ENCODE measurements around the gene PRPSAP1.
"Not testable (repeated sequence)": the region's sequence is repeated elsewhere in the genome, so short reads cannot be mapped to it uniquely, and the experiment has no call there.

The PRPSAP1 gene

DNA sequence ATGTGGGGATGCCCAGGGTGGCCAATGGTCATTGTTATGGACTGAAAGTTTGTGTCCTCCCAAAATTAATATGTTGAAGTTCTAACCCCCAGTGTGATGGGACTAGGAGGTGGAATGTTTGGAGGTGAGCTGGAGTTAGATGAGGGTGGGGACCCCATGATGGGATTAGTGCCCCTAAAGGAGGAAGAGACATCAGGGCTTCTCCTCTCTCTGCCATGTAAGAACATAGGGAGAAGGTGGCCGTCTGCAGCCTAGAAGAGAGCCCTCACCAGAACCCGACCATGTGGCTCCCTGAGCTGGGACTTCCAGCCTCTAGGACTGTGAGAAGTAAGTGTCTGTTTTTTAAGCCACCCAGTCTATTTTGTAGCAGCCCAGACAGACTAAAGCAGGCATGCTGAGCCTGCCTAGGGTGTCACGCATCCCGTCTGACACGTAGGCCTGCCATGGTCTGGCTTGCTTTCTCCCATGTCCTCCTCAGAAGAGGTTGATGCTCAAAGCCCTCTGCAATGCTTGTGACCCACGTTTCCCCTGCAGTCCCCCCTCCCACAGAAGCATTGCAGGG lies 4.0 kb upstream of the PRPSAP1 start:
- no peak for DNase-seq

DNA sequence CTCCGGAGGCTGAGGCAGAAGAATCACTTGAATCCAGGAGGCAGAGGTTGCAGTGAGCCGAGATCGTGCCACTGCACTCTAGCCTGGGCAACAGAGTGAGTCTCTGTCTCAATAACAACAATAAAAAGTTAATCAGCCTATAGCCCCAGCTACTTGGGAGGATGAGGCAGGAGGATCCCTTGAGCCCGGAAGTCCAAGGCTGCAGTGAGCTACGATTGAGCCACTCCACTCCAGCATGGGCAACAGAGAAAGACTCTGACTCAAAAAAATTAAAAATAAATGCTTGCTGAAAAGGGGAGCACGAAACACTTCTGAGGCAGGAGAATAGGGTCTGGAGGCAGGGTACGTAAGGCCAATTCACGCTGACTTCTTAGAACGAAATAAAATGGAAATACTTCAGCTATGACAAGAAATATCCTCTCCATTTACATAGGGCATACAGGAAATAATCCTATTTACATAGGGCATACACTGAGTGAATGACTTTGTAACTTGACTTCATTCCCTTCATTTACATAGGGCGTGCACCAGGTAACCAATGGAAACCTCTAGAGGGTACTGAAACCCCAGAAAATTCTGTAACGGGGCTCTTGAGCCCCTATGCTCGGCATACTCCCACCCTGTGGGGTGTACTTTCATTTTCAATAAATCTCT lies 3.2 kb upstream of the PRPSAP1 start:
- DNase-seq = no peak

DNA sequence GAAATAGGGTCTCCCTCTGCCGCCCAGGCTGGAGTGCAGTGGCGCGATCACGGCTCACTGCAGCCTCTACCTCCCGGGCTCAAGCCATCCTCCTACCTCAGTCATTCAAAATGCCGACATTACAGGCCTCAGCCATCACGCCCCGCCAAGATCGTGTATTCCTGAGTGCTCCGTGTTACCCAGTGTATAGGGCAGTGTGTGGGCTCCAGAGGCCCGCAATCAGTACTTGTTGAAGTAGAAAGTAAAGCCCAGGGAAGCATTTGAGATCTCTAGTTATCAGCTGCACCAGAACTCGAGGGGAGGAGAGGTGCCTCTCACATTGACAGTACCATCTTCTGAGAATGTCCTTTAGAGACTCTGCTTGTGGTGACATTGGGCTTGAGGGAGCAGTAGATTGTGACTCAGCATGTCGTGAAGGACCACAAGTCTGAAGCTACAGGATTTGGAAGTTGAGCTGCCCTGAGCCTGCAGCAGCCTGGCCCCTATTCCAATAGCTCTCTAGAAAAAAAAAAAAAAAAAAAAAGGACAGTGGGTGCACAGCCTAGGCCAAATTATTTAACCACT lies 1.1 kb upstream of the PRPSAP1 start:
- DNase-seq = peak; percentile 26

DNA sequence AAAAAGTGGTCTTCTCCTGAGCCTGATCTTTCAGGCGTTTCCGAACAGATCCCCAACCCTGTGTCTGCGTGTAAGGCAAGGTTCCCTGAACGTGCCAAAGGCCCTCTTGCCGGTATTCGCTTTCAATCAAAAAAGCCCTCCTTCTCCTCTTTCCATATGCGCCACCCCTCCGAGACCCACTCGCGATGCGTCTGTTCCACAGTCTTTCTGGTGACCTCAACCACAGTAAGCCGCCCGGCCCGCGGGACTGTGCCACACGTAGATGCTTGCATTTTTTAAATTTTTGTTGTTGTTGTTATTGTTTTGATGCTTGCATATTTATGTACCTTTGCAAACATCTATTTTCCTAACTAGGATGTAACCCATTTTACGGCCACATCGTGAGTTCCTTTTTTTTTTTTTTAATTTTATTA lies 607 bp upstream of the PRPSAP1 start:
- DNase-seq = no peak

DNA sequence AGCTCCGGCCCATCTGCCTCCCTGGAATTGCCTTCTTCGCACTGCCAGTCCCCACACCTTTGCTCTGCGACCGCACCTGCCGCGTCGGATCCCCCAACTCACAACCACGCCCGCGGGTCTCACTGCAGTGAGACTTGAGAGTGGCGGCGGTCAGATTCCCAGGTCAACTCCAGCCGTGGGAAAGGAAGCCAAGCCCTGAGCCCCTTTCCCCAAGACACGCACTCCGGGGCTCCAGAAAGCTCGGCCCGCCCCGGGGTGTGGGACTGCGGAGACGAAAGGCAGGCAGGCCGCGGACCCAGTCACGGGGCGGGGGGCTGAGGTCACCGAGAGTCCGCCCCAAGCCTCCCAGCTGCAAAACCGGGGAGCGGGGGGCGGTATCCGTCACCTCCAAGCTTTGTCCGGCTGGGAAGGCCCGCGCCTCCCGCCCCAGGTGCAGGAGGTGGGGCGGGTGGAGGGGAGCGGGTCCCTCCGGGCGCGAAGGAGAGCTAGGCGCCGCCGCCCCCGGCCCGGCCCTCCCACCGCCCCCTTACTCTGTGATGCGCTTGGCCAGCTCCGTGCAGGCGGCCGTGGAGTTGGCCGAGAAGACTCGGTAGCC lies 615 bp downstream of the PRPSAP1 start:
- no peak for DNase-seq

DNA sequence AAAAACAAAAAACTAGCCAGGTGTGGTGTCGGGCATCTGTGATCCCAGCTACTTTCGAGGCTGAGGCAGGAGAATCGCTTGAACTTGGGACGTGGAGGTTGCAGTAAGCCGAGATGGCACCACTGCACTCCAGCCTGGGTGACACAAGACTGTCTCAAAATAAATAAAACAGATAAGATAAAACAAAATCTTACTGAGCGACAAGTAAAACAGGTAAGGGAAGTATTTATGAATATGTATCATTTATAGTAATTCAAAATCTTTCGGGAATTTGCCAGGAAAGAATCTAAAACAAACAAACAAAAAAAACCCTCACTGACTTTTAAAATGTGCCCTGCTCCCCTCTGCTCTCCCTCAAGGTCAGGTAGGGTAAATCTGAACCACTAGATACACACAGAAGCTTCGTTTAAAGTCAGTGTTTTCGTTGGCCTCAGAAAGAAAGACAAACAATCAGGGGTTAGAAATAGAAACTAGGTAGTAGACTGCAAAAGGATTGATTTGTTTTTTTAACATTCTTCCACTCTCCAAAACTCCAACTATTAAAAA lies 2.1 kb downstream of the PRPSAP1 start:
- DNase-seq = no peak

DNA sequence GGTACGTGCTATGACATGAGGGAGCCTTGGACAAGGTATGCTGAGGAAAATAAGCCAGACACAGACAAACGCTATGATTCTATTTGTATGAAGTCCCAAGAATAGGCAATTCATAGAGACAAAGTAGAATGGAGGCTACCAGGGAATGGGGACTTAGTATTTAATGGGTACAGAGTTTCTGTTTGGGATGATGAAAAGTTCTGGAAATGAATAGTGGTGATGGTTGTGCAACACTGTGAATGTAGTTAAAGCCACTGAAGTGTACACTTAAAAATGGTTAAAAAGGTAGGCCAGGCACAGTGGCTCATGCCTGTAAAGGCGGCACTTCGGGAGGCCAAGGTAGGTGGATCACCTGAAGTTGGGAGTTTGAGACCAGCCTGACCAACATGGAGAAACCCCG lies 3.3 kb downstream of the PRPSAP1 start:
- DNase-seq = no peak

DNA sequence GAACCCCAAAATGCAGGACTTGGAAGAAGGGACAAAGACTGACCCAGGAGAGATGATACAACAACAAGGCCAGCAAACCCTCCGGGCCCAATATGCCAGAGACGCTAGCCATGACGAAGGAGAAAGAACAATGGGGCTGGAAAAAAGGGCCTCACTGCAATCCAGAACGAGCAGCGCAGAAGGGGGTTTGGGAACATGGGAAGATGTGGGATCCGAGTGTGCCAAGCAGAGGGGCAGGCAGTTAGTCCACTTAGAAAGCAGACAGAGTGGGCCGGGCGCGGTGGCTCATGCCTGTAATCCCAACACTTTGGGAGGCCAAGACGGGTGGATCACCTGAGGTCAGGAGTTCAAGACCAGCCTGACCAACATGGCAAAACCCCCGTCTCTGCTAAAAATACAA lies 6.8 kb downstream of the PRPSAP1 start:
- DNase-seq = not testable (repeated sequence)

DNA sequence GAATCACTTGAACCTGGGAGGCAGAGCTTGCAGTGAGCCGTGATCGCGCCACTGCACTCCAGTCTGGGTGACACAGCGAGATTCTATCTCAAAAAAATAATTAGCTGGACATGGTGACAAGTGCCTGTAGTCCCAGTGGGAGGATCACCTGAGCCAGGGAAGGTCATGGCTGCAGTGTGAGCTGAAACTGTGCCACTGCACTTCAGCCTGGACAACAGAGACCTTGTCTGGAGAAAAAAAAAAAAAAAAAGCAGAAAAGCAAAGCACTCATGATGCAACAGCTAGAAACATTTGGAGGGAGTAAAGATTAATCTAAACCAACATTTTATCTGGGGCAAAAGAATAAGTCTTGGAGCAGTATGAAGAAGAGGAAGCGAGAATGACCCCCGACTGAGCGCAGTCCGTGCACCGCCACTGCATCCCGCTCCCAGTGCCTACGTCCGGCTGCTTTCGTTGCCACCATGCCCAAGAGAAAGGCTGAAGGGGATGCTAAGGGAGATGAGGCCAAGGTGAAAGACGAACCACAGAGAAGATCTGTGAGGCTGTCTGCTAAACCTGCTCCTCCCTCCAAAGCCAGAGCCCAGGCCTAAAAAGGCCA lies 8.2 kb downstream of the PRPSAP1 start:
- DNase-seq = peak; percentile 26

DNA sequence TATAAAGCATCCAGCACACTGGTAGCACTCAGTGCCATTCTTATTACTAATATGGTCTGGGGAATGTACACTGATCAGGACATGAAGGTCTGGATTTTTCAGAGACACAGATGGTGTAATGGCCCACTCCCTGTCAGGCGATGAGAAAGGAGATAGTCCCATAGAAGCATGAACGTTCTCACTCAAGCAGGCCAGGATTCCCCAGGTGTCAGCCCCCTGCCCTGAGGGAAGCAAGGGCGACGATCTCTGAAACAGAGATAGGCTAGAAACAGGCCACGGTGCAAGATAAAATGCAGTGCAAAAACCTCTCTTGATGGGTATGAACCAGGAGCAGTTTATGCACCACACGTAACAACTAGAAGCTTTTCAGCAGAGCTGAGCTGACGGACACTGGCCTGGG lies 10.6 kb downstream of the PRPSAP1 start:
- no peak for DNase-seq

DNA sequence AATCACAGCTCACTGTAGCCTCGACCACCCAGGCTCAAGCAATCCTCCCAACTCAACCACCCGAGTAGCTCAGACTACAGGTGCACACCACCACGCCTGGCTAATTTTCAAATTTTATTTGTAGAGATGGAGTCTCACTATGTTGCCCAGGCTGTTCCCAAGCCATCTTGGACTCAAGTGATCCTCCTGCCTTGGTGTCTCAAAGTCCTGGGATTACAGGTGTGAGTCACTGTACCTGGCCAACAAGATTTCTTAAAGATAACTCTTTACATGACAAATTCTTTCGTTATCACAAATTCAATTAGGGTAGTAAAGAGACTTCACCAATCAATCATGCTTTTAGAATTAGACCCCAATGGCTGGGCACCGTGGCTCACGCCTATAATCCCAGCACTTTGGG lies 12.4 kb downstream of the PRPSAP1 start:
- DNase-seq = no peak

DNA sequence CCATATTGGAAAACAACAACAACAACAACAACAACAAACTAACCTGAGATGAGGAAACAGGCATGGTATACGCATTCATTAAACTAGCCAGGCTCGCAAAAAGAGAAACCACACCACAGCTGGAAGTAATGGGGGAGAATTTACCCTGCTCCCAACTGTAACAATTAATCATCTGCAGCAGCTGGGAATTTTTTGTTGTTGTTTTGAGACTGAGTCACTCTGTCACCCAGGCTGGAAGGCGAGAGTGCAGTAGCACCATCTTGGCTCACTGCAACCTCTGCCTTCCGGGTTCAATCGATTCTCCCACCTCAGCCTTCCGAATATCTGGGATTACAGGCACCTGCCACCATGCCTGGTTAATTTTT lies 16.3 kb downstream of the PRPSAP1 start:
- DNase-seq = peak; percentile 35

DNA sequence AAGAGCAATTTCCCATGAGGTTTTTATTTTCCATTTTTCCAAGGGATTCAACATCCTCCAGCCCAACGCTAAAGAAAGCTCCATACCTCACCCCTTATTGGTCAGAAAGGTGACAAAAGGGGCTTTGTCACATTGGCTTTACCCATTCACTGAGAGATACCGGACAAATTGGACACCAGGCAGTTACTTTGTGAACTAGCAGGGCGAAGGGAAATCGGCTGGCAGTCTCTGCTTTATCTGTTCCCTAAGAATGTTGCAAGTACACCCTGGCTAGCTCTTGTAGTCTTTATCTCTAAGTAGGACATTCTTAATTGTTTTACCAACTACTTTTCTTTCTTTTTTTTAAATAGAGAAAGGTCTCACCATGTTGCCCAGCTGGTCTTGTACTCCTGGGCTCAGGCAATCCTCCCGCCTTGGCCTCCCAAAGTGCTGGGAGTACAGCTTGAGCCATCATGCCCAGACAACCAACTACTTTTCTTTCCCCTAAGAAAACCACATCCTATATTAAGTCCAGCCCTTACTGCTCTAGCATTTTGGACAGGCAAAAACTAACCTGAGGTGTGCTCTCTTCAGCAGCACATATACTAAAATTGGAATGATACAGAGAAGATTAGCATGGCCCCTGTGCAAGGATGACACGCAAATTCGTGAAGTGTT lies 16.8 kb downstream of the PRPSAP1 start:
- no peak for DNase-seq

DNA sequence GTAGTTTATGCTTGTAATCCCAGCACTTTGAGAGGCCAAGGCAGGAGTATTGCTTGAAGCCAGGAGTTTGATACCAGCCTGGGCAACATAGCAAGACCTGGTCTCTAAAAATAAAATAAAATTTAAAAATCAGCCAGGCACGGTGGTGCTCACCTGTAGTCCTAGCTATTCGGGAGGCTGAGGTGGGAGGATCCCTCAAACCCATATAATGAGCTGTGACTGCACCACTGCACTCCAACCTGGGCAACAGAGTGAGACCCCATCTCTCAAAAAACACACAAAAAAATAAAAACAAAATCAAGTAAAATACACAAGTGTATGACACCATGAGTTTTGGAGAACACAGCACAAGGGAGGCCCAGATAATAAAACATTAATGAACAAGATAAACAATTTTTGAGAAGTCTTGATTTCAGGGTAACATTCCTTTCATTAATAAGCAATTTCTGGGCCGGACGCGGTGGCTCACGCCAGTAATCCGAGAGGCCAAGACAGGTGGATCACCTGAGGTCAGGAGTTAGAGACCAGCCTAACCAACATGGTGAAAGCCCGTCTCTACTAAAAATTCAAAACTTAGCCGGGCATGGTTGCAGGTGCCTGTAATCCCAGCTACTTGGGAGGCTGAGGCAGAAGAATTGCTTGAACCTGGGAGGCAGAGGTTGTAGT lies 17.9 kb downstream of the PRPSAP1 start:
- DNase-seq = no peak

DNA sequence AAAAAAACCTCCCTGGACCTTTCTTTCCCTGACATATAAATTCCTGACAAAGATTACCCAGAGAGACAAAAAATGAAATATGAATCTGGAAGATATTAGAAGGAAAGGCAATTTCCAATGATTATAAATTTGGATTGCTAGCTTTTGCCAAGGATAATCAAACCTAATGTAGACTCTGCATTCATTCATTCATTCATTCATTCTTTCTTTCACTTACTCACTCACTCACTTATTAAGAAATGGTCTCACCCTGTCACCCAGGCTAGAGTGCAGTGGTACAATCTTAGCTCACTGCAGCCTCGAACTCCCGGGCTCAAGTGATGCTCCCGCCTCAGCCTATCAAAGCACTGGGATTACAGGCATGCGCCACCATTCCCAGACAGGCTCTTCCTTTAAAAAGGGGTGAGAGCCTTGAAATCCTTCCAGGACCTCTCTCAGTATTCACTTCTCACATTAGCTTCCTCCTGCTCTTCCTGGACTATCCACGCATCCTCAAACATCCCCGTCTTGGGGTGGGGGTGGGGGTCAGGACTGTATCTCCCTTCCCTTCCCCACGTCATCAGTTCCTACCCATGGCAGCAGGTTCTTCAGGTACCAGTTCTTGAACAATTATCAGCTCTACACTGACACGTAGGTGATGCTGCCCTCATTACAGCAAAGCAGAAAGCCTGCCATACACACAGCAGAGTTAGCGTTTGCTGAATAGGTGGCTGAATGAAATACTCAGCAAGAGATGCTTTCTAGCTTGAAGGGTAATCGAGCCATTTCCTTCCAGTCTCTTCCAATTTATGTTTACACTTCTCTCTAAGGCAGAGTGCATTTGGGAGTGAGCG lies 19.8 kb downstream of the PRPSAP1 start:
- DNase-seq = no peak

DNA sequence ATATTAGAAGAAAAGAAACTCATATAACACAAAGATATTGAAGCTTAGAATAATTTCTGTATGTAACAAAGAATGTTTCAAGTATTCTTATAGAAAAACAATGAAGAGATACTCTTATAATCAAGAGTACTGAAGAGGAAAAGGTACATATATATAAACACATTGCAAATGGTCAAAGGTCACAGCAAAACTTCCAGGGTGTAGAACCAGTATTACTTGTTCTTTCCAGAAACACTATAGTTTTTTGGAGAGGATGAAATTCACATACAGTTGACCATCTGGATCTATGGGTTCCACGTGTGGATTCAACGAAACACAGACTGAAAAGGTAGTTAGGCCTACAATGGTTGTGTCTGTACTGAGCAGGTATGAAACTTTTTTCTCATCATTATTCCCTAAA lies 22.6 kb downstream of the PRPSAP1 start:
- no peak for DNase-seq

DNA sequence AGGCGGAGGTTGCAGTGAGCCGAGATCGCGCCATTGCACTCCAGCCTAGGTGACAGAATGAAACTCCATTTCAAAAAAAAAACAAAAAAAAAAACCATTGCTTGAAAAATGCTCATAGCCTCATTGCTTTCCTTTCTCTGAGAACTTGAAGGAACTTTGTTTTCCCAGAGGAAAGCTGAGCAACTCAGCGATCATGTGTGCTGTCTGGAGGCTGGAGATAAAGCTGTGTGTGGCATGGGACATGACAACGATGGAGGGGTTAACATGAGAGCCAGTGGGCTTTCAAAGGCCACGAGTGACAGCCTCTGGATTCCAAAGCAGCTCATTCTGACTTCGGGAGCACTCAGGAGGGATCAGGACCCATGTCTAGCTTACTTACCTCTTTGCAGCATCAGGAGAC lies 24.1 kb downstream of the PRPSAP1 start:
- no peak for DNase-seq

DNA sequence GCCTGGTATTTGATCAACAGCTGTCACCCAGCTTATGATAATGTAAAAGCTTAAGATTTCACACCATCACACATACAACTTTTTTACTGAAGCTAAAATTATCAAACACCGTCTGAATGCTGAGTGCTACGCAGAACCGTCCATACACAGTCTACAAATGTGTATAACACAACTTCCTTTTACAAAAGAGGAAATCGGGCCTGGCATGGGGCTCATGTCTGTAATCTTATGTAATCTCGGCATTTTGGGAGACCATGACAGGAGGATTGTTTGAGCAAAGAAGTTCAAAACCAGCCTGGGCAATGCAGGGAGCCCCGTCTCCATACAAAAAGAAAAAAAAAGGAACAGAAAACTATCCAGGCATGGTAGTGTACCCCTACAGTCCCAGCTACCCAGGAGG lies 26.0 kb downstream of the PRPSAP1 start:
- no peak for DNase-seq

DNA sequence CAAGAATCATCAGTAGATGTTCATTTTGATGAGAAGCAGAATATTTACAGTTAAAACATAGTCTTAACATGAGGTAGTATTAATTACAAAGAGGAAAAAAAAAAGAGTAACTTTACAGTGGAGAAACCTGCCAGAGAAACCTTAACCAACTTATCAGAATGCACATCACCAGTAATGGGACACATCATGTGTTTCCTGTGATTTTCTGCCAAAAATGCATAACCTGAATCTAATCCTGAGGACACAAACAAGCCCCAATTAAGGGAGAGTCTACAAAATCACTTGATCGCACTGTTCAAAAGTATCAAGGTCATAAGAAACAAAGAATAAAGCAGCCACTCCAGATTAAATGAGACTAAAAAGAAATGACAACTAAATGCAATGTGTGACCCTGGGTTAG lies 27.4 kb downstream of the PRPSAP1 start:
- no peak for DNase-seq

DNA sequence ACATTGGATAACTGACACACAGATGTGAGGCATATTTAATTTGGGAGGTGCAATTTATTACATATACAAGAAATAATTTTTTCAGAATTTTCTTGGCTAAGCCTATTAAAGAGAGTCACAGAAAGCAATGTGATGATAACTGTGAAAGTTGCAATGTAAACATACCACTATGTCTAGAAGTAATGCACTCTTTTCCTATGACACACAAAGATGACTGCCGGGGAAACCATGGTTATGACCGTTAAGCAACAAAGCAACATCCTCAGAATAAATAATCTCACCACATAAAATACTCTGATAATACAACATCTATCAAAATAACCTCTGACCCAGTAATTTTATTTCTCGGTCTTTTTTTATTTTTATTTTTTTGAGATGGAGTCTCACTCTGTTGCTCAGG lies 35.1 kb downstream of the PRPSAP1 start:
- no peak for DNase-seq

DNA sequence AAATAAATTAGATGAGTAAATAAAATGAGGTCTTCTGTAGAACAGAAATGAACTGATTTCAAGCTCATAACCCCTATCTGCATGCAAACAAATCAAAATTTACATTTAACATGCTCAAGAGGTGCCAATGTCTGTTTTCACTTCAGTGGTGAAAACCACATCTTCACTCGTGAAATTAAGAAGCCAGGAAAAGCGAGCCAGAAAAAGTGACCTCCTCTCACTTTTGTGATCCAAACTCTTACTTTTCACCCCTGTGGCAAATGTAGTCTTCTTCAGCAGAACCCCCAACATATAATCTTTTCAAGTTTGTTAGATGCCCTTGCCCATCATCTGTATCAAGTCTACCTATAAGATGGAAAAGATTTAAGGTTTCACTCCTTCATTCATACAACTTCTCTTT lies 36.2 kb downstream of the PRPSAP1 start:
- no peak for DNase-seq

Measured in fibroblast of skin of right biceps (primary cell).